Hematopoietic multipotent progenitor cell treated with erythropoietin and hydrocortisone succinate and interleukin-3 and kit ligand, for 8 days (in vitro differentiated cells): Measurements from ENCODE around the gene DENND1B.

Experiments
- DNase-seq: peaks from one replicate; pipeline ENCODE4 v3.0.0-alpha.2; 2015

DENND1B gene

GRCh38 chr1:197462539-197462938, 312.7 kb downstream of the DENND1B start:
- DNase-seq, result no peak
